ENCODE data around the gene MSANTD2.

Gene MSANTD2

DNA sequence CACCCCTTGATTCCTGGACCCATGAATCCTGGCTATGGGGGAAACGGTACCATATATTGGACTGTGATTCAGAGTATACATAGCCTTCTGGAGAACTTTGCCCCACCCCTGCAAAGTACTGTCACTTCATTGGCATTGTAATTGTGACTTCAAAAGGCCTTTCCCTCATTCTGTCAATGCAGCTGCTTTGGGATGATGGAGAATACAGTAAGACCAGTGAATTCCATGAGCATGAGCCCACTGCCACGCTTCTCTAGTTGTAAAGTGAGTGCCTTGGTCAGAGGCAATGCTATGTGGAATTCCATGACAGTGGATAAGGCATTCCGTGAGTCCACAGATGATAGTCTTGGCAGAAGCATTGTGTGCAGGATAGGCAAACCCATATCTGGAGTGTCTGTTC is 25.7 kb upstream of the MSANTD2 start:
- CTCF ChIA-PET = no interaction called here
- TF ChIP-seq CTCF (conservative IDR thresholded peaks at IDR 0.05; ENCODE audit: low read depth) = no peak
- POLR2A ChIA-PET (ENCODE audit: low non-redundant PET) = no interaction called here
- no peak overlapping the region for H3K27ac ChIP-seq
- no peak for DNase-seq (ENCODE audit: low spot score)

DNA sequence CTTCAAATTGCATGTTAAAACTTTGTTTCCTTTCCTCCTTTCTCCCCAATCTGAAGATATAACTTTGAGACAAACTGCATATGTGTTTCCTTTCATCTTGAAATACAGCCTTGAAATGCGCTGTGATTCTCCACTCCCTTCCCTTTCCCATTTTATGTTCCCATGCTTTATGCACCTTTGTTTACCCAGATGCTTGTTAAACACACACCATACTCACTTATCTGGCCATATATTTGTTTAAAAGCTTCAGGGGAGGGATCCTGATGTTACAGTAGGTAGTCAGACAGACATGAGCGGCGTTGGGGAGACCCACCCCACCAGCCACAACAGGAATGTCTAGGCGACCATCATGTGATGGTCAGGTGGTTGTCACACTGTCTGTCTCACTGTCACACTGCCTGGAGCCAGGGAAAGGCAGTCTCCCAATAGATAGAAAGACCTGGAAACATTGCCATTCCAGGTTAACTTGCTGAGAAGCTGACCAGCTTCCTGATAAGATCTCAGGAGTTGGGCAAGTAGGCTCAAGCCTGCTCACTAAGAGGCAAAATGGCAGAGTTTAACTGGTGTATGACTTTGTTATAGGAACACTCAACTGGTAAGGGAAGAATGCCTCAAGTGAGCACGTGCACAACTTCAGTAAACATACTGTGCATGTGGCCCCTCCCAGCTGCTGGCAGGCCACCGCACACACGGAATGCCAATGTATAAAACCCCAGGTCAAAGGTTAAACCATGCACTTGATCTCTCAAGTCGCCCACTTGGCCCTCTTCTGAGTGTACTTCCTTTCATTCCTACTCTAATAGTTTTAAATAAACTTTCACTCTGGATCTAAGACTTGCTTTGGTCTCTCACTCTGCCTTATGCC is 23.5 kb upstream of the MSANTD2 start:
- no peak overlapping the region for H3K27ac ChIP-seq
- no peak for TF ChIP-seq CTCF (conservative IDR thresholded peaks at IDR 0.05; ENCODE audit: low read depth)
- CTCF ChIA-PET = interaction anchor here (0.6 kb wide), 1 partner anchor 54 kb away, joined by 4 read pairs; no protein-coding TSS in a partner anchor
- DNase-seq (ENCODE audit: low spot score) = no peak
- POLR2A ChIA-PET (ENCODE audit: low non-redundant PET) = no interaction called here

- TF ChIP-seq CTCF (conservative IDR thresholded peaks at IDR 0.05; ENCODE audit: low read depth) = no peak
- no peak for DNase-seq (ENCODE audit: low spot score)
- ChIA-PET CTCF (no interaction called here), POLR2A (ENCODE audit: low non-redundant PET) (no interaction called here)
- H3K27ac ChIP-seq = no peak overlapping the region
Measured at GRCh38 chr11:124821995-124822730, 22.0 kb upstream of the MSANTD2 start.

- H3K27ac ChIP-seq = no peak overlapping the region
- ChIA-PET CTCF (no interaction called here), POLR2A (ENCODE audit: low non-redundant PET) (no interaction called here)
- no peak for TF ChIP-seq CTCF (conservative IDR thresholded peaks at IDR 0.05; ENCODE audit: low read depth)
- no peak for DNase-seq (ENCODE audit: low spot score)
Measured at GRCh38 chr11:124817036-124817435, 16.8 kb upstream of the MSANTD2 start.

- no peak for DNase-seq (ENCODE audit: low spot score)
- ChIA-PET POLR2A (ENCODE audit: low non-redundant PET) (no interaction called here), CTCF (interaction anchor here (0.7 kb wide), 1 partner anchor 21 kb away, joined by 4 read pairs; no protein-coding TSS in a partner anchor)
- TF ChIP-seq CTCF (conservative IDR thresholded peaks at IDR 0.05; ENCODE audit: low read depth) = no peak
- no peak overlapping the region for H3K27ac ChIP-seq
Measured at GRCh38 chr11:124814739-124815138, 14.5 kb upstream of the MSANTD2 start.

- CTCF ChIA-PET = no interaction called here
- no peak for DNase-seq (ENCODE audit: low spot score)
- TF ChIP-seq CTCF (conservative IDR thresholded peaks at IDR 0.05; ENCODE audit: low read depth) = no peak
- no peak overlapping the region for H3K27ac ChIP-seq
- POLR2A ChIA-PET (ENCODE audit: low non-redundant PET) = no interaction called here
Measured at GRCh38 chr11:124812876-124813275, 12.7 kb upstream of the MSANTD2 start.

Measured in RWPE1 (cell line).